K562 (cell line): ENCODE results near the gene PRKX. TPM values are rescaled to one million over a fixed set of nuclear protein-coding genes. Genes with fewer than 3 reads are reported as not detected.

Source experiments
- ATAC-seq: fragments of 200-7000 bp; cut with Tn5 transposase; 3 replicates; pipeline ENCODE4 v1.9.1; 2020; ENCODE audit warnings: moderate library complexity
- BruUV-seq: library from RNA; stranded (reverse); fragments of 400-500 nt; replicated peaks from 2 replicates; lab custom pipeline; 2021; lab: Mats Ljungman, UMichigan
- CTCF ChIA-PET: fragments of 300-600 bp; formaldehyde crosslinking; extraction: SDS; loops from one replicate; lab custom pipeline; 2021; ENCODE audit warnings: low intra/inter-chr PET ratio; lab: Yijun Ruan, JAX
- POLR2A ChIA-PET: fragments of 300-600, 350-650 bp; sonication (Branson Sonifier 250); formaldehyde crosslinking; extraction: SDS; loops from one replicate; lab custom pipeline; 2021; ENCODE audit warnings: antibody characterized with exemption, inconsistent platforms; lab: Yijun Ruan, JAX
- DNase-seq, 4 experiments: peaks; one replicate each; pipeline versions ENCODE4 v3.0.0 to v3.0.0-alpha.2; 2011 to 2018; ENCODE audit warnings: low spot score in 3 of 4, mixed read lengths in 3 of 4; ENCODE audit errors: extremely low read depth in 1 of 4
- FAIRE-seq: peaks from 2 replicates; lab custom pipeline; 2011; peaks lifted over from hg19 to GRCh38; lab: Jason Lieb, UNC
- H2AFZ ChIP-seq: 2 replicates; pipeline ENCODE4 v1.6.0; 2011; ENCODE audit warnings: low read depth, low read length, control low read depth, inconsistent platforms
- H3K27ac ChIP-seq: fragments of 200-600 bp; 3 replicates; pipeline ENCODE4 v1.8.0; 2011; ENCODE audit warnings: low read depth, mild to moderate bottlenecking, control low read depth, inconsistent platforms, low read length, moderate library complexity, mixed read lengths; ENCODE audit errors: extremely low read depth
- H3K27me3 ChIP-seq, 2 experiments: fragments of 300-600 bp in 1 of 2; 2 replicates in 1 of 2; 3 replicates in 1 of 2; pipeline versions ENCODE4 v1.6.0 to v1.8.0; 2011; ENCODE audit warnings: inconsistent platforms in 2 of 2, low read length in 2 of 2, mild to moderate bottlenecking in 1 of 2, mixed read lengths in 1 of 2, moderate library complexity in 1 of 2; ENCODE audit not compliant: control insufficient read depth in 2 of 2, insufficient read depth in 2 of 2
- H3K36me3 ChIP-seq: fragments of 300-600 bp; 3 replicates; pipeline ENCODE4 v1.8.0; 2011; ENCODE audit warnings: mild to moderate bottlenecking, low read length, inconsistent platforms; ENCODE audit not compliant: control insufficient read depth, insufficient read depth
- H3K4me1 ChIP-seq, 2 experiments: fragments of 200-600 bp in 1 of 2; replicated peaks in 1 of 2; 2 replicates in 1 of 2; 3 replicates in 1 of 2; pipeline versions ENCODE4 v1.5.1 to v1.8.0; 2011; ENCODE audit warnings: inconsistent platforms in 2 of 2, low read length in 2 of 2, mild to moderate bottlenecking in 1 of 2, mixed read lengths in 1 of 2, moderate library complexity in 1 of 2; ENCODE audit not compliant: control insufficient read depth in 2 of 2, insufficient read depth in 2 of 2
- H3K4me2 ChIP-seq: 2 replicates; pipeline ENCODE4 v1.6.1; 2011; ENCODE audit warnings: low read length, control low read depth, inconsistent platforms, mixed read lengths; ENCODE audit not compliant: insufficient read depth
- H3K4me3 ChIP-seq: fragments of 200-600 bp; sonication (generic), shearing (Covaris generic); 2 replicates; pipeline ENCODE4 v1.5.1; 2016; ENCODE audit warnings: control low read depth, inconsistent platforms
- H3K79me2 ChIP-seq: fragments of 200-600 bp; 3 replicates; pipeline ENCODE4 v1.8.0; 2011; ENCODE audit warnings: low read length, inconsistent platforms; ENCODE audit not compliant: control insufficient read depth, insufficient read depth
- H3K9ac ChIP-seq, 2 experiments: 2 replicates each; pipeline versions ENCODE4 v1.6.0 to v1.6.1; 2011; ENCODE audit warnings: low read depth in 2 of 2, low read length in 2 of 2, control low read depth in 1 of 2, inconsistent platforms in 1 of 2, mild to moderate bottlenecking in 1 of 2, mixed read lengths in 1 of 2; ENCODE audit not compliant: insufficient read depth in 1 of 2
- H3K9me1 ChIP-seq: one replicate; pipeline ENCODE4 v1.6.0; 2011; ENCODE audit warnings: inconsistent platforms, mild to moderate bottlenecking, low read length, moderate library complexity; ENCODE audit not compliant: control insufficient read depth, insufficient read depth
- H3K9me3 ChIP-seq: replicated peaks from 2 replicates; pipeline ENCODE4 v1.5.1; 2011; ENCODE audit warnings: low read depth, low read length, inconsistent platforms; ENCODE audit not compliant: control insufficient read depth, insufficient read depth
- H4K20me1 ChIP-seq: replicated peaks from 2 replicates; pipeline ENCODE4 v1.6.1; 2011; ENCODE audit warnings: low read length, inconsistent platforms, mixed read lengths; ENCODE audit not compliant: control insufficient read depth, insufficient read depth
- BHLHE40 ChIP-seq: IDR thresholded peaks from 2 replicates; pipeline ENCODE4 v1.6.1; 2011; ENCODE audit warnings: low read length, improper control_type of control experiment
- CBX2 ChIP-seq: fragments of 200-600 bp; sonication (generic); IDR thresholded peaks from one replicate; pipeline ENCODE4 v1.6.1; 2012; ENCODE audit warnings: mild to moderate bottlenecking, low read length, inconsistent platforms; ENCODE audit not compliant: insufficient read depth, poor library complexity, severe bottlenecking
- CEBPB ChIP-seq: fragments of 450-650 bp; IDR thresholded peaks from 2 replicates; pipeline ENCODE4 v1.6.1; 2016; ENCODE audit warnings: missing genetic modification characterization, missing compliant biosample characterization
- CREM ChIP-seq: IDR thresholded peaks from 2 replicates; pipeline ENCODE4 v1.6.1; 2014; ENCODE audit warnings: antibody characterized with exemption, low read depth
- HNRNPH1 ChIP-seq: fragments of 200-400 bp; formaldehyde crosslinking; optimal IDR thresholded peaks from 2 replicates; pipeline ENCODE3; 2017; ENCODE audit warnings: low read depth, mild to moderate bottlenecking, low read length, moderate library complexity
- KDM5B ChIP-seq: fragments of 200-600 bp; sonication (generic); IDR thresholded peaks from 2 replicates; pipeline ENCODE4 v1.6.1; 2012; ENCODE audit warnings: low read depth, mild to moderate bottlenecking, moderate library complexity, low read length, control low read depth, inconsistent platforms; ENCODE audit not compliant: insufficient replicate concordance
- KLF1 ChIP-seq: fragments of 450-650 bp; IDR thresholded peaks from 2 replicates; pipeline ENCODE4 v1.6.1; 2016; ENCODE audit warnings: missing genetic modification characterization, missing compliant biosample characterization
- LCOR ChIP-seq: sonication (generic); formaldehyde crosslinking; IDR thresholded peaks from 2 replicates; pipeline ENCODE4 v1.8.0; 2022; ENCODE audit warnings: mild to moderate bottlenecking, missing genetic modification reagents
- ZNF263 ChIP-seq: sonication (generic); formaldehyde crosslinking; IDR thresholded peaks from 2 replicates; pipeline ENCODE4 v1.8.0; 2022; ENCODE audit warnings: mild to moderate bottlenecking, missing genetic modification reagents, borderline replicate concordance
- ZNF695 ChIP-seq: fragments of 450-650 bp; formaldehyde crosslinking; IDR thresholded peaks from 2 replicates; pipeline ENCODE4 v1.4.0; 2020; ENCODE audit warnings: mild to moderate bottlenecking, moderate library complexity
- in situ Hi-C: fragments of 300-500 bp; cut with MboI; formaldehyde crosslinking; loops from 4 replicates; pipeline ENCODE4 v1.15.0; 2018; ENCODE audit warnings: inconsistent platforms, mixed read lengths
- intact Hi-C: fragments of 100-400 bp; cut with micrococcal nuclease; formaldehyde crosslinking; loops from 2 replicates; pipeline ENCODE4 v1.14.2; 2022
- polyA plus RNA-seq, 8 experiments: library from polyadenylated mRNA; depleted of rRNA in 4 of 8; stranded (reverse) in 5 of 8; unstranded in 3 of 8; fragments of >200 nt; fragmentation: Nextera tagmentation in 2 of 8; fragmentation: Illumina TruSeq in 1 of 8; extraction: Ambion mirVana in 2 of 8; extraction: Trizol in 1 of 8; gene quantifications; 2 replicates each; pipeline versions ENCODE4 v1.2.1 to v1.2.3, GENCODE V29; 2011 to 2014; ENCODE audit warnings: inconsistent platforms in 1 of 8, missing spikeins in 1 of 8
- total RNA-seq, 7 experiments: library from RNA; depleted of rRNA in 6 of 7; stranded (reverse); fragments of >200 nt in 6 of 7; fragmentation: Illumina TruSeq in 2 of 7; extraction: Trizol in 2 of 7; gene quantifications; 2 replicates each; pipeline versions ENCODE4 v1.2.1 to v1.2.3, GENCODE V29; 2011 to 2021; ENCODE audit warnings: low replicate concordance in 1 of 7
- TF ChIP-seq, protein P1 (sequence below): fragments of 250-450 bp; sonication (Bioruptor Pico); IDR thresholded peaks from 2 replicates; pipeline ENCODE4 v1.5.0; 2021
- TF ChIP-seq, protein P2 (sequence below): fragments of 250-450 bp; sonication (Bioruptor Pico); IDR thresholded peaks from 2 replicates; pipeline ENCODE4 v1.8.0; 2021; ENCODE audit warnings: moderate library complexity, mild to moderate bottlenecking, inconsistent platforms

PRKX gene
- total and polyA plus RNA-seq, 9 of the 15 experiments (the other 6 are each of a cell fraction or from before 2014, with no cell fraction given) = 3.3 to 29.4 (median 23.7) TPM

DNA sequence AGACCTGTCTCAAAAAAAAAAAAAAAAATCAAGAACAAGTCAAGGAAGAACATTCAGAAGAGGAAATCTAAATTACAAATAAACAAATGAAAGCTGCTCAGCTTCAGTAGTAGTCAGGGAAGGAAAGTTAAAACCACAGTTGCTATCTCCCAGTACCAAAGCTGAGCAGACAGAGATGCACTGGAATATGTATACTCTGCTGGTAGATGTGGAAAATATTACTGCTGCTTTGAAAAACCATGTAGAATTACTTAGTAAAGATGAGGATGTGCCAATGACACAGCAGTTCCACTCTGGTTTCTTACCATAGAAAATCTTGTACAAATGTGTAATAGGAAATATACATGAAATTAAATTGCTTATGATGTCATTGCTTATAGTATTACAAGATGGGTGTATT lies 25.1 kb upstream of the PRKX start:
- ATAC-seq (no peak), DNase-seq (no peak), FAIRE-seq (no peak)
- in situ Hi-C loops (no loop called here), intact Hi-C loops (no loop called here)
- Histone ChIP-seq H3K9ac (no peak overlapping the region), H2AFZ (no peak overlapping the region), H3K4me3 (no peak overlapping the region), H4K20me1 (no peaks in the 10 kb centered on the region), H3K36me3 (no peaks in the 10 kb centered on the region), H3K79me2 (no peaks in the 10 kb centered on the region), H3K27ac (no peak overlapping the region), H3K27me3 (no peaks in the 10 kb centered on the region), H3K9me3 (no peaks in the 10 kb centered on the region), H3K4me1 (no peaks in the 10 kb centered on the region), H3K9me1 (no peaks in the 10 kb centered on the region), H3K4me2 (no peak overlapping the region)
- BruUV-seq = no TSS peak
- no peak for TF ChIP-seq HNRNPH1
- no peak for TF ChIP-seq KDM5B
- no peak for TF ChIP-seq ZNF695 (CRISPR knock-in tag)
- TF ChIP-seq BHLHE40 = no peak
- TF ChIP-seq, protein P1, sequence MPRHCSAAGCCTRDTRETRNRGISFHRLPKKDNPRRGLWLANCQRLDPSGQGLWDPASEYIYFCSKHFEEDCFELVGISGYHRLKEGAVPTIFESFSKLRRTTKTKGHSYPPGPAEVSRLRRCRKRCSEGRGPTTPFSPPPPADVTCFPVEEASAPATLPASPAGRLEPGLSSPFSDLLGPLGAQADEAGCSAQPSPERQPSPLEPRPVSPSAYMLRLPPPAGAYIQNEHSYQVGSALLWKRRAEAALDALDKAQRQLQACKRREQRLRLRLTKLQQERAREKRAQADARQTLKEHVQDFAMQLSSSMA (CRISPR knock-in tag) = no peak
- TF ChIP-seq CEBPB (tag) = no peak
- no peak for TF ChIP-seq CBX2
- no peak for TF ChIP-seq CREM
- no peak for TF ChIP-seq KLF1 (tag)
- TF ChIP-seq, protein P2, sequence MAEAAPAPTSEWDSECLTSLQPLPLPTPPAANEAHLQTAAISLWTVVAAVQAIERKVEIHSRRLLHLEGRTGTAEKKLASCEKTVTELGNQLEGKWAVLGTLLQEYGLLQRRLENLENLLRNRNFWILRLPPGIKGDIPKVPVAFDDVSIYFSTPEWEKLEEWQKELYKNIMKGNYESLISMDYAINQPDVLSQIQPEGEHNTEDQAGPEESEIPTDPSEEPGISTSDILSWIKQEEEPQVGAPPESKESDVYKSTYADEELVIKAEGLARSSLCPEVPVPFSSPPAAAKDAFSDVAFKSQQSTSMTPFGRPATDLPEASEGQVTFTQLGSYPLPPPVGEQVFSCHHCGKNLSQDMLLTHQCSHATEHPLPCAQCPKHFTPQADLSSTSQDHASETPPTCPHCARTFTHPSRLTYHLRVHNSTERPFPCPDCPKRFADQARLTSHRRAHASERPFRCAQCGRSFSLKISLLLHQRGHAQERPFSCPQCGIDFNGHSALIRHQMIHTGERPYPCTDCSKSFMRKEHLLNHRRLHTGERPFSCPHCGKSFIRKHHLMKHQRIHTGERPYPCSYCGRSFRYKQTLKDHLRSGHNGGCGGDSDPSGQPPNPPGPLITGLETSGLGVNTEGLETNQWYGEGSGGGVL (CRISPR knock-in tag) = no peak
- TF ChIP-seq ZNF263 (CRISPR knock-in tag) = no peak
- TF ChIP-seq LCOR (CRISPR knock-in tag) = no peak
- CTCF ChIA-PET = no interaction called here
- POLR2A ChIA-PET = interaction anchor here (0.9 kb wide), 1 partner anchor 27 kb away, joined by 3 read pairs; no protein-coding TSS in a partner anchor
